Upper lobe of right lung (tissue), 1 donor: ENCODE data around the gene QSOX2. TPM values are rescaled to one million over a fixed set of nuclear protein-coding genes. Genes with fewer than 3 reads are reported as not detected.

ENCODE experiments used
- ATAC-seq: fragments of 200-7000 bp; cut with Tn5 transposase; one replicate; pipeline ENCODE4 v1.9.1; 2020; ENCODE audit warnings: mild to moderate bottlenecking, moderate library complexity
- DNase-seq: peaks from one replicate; pipeline ENCODE4 v3.0.0-alpha.2; 2020
- H3K27ac ChIP-seq: fragments of 200-600 bp; one replicate; pipeline ENCODE4 v1.8.0; 2022
- H3K27me3 ChIP-seq: fragments of 200-600 bp; one replicate; pipeline ENCODE4 v1.8.0; 2022; ENCODE audit warnings: mild to moderate bottlenecking
- H3K36me3 ChIP-seq: fragments of 200-600 bp; one replicate; pipeline ENCODE4 v1.8.0; 2022
- H3K4me1 ChIP-seq: fragments of 200-600 bp; one replicate; pipeline ENCODE4 v1.8.0; 2022
- H3K4me3 ChIP-seq: fragments of 200-600 bp; one replicate; pipeline ENCODE4 v1.8.0; 2022; ENCODE audit warnings: mild to moderate bottlenecking
- H3K9me3 ChIP-seq: fragments of 200-600 bp; one replicate; pipeline ENCODE4 v1.8.0; 2022
- intact Hi-C: fragments of 100-400 bp; cut with DNase I; formaldehyde crosslinking; loops from one replicate; pipeline ENCODE4 v1.11.0; 2022
- long read RNA-seq: library from polyadenylated mRNA; unstranded; transcript quantifications from one replicate; pipeline ENCODE4 v2.0.0, GENCODE V29; 2021
- total RNA-seq: library from RNA; stranded (reverse); fragmentation: NEBNext Ultra II Directional; extraction: Animal tissue kit (Norgen Biotek cat#: 25700); gene quantifications from one replicate; pipeline ENCODE4 v1.2.1, GENCODE V29; 2021
- TF ChIP-seq, protein P1 (sequence below): fragments of 200-600 bp; IDR thresholded peaks from one replicate; pipeline ENCODE4 v1.8.0; 2022; ENCODE audit warnings: antibody characterized with exemption
- donor health status: DM: no; HTN: yes; CAD: no; lungs with severe emphysema.

Gene QSOX2, protein sequence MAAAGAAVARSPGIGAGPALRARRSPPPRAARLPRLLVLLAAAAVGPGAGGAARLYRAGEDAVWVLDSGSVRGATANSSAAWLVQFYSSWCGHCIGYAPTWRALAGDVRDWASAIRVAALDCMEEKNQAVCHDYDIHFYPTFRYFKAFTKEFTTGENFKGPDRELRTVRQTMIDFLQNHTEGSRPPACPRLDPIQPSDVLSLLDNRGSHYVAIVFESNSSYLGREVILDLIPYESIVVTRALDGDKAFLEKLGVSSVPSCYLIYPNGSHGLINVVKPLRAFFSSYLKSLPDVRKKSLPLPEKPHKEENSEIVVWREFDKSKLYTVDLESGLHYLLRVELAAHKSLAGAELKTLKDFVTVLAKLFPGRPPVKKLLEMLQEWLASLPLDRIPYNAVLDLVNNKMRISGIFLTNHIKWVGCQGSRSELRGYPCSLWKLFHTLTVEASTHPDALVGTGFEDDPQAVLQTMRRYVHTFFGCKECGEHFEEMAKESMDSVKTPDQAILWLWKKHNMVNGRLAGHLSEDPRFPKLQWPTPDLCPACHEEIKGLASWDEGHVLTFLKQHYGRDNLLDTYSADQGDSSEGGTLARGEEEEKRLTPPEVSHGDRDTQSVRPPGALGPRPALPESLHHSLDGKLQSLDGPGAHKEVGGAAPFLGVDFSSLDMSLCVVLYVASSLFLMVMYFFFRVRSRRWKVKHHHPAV
- 13.1 TPM for total RNA-seq
- long read RNA-seq, full-length matches to known transcripts: 1 of 8 reads
- long read RNA-seq, partial matches to known transcripts: 1 of 8 reads
- long read RNA-seq, other reads (novel, unspliced or antisense): 6 of 8 reads

DNA sequence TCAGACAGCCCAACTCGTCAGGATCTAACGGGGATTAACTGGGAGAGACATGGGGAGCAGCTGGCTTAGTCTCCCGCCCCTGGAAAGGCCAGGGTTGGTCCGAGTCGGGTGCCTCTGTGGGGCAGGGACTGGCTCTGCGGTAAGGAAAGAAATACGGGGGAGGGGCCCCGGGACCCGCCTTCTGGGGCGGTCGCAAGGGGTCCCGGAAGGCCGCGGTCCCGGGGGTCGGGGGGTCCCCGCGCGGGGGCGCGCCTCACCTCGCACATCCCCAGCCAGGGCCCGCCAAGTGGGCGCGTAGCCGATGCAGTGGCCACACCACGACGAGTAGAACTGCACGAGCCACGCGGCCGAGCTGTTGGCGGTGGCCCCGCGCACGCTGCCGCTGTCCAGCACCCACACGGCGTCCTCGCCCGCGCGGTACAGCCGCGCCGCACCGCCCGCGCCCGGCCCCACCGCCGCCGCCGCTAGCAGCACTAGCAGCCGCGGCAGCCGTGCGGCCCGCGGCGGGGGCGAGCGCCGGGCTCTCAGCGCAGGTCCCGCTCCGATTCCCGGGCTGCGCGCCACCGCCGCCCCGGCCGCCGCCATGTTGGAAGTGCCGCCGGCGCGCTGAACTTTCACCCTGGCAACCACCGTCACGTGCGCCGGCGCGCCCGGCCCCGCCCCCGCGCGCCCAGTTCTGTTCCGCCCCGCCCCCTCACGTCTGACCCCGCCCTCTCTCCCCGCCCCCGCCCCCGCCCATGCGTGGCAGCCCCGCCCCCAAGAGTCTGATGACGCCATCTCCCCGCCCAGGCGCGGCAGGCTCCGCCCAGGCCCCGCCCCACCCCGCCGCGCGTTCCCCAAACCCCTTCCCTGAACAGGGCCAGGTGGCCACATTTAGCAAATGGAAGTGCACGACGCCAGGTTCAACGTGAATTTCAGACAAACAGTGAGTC is at the start of gene QSOX2:
TSS of gene QSOX2 (minus strand) at position 594 of the 932 bp plus-strand sequence. CDS start at position 585, 9 bp downstream.
- ATAC-seq (peak; percentile 93), DNase-seq (peak; percentile 92)
- TF ChIP-seq, protein P1, sequence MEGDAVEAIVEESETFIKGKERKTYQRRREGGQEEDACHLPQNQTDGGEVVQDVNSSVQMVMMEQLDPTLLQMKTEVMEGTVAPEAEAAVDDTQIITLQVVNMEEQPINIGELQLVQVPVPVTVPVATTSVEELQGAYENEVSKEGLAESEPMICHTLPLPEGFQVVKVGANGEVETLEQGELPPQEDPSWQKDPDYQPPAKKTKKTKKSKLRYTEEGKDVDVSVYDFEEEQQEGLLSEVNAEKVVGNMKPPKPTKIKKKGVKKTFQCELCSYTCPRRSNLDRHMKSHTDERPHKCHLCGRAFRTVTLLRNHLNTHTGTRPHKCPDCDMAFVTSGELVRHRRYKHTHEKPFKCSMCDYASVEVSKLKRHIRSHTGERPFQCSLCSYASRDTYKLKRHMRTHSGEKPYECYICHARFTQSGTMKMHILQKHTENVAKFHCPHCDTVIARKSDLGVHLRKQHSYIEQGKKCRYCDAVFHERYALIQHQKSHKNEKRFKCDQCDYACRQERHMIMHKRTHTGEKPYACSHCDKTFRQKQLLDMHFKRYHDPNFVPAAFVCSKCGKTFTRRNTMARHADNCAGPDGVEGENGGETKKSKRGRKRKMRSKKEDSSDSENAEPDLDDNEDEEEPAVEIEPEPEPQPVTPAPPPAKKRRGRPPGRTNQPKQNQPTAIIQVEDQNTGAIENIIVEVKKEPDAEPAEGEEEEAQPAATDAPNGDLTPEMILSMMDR: no peak
- H3K27ac ChIP-seq: no peak within 1 kb of the TSS
- intact Hi-C loops: no loop called here
- H3K36me3 ChIP-seq: no peaks in the 10 kb centered on the region
- H3K9me3 ChIP-seq: no peaks in the 10 kb centered on the region
- peak within 1 kb of the TSS; percentile 78 for H3K4me3 ChIP-seq
- no peaks in the 10 kb centered on the region for H3K27me3 ChIP-seq
- peaks cover 22% of the 10 kb centered on the region for H3K4me1 ChIP-seq

DNA sequence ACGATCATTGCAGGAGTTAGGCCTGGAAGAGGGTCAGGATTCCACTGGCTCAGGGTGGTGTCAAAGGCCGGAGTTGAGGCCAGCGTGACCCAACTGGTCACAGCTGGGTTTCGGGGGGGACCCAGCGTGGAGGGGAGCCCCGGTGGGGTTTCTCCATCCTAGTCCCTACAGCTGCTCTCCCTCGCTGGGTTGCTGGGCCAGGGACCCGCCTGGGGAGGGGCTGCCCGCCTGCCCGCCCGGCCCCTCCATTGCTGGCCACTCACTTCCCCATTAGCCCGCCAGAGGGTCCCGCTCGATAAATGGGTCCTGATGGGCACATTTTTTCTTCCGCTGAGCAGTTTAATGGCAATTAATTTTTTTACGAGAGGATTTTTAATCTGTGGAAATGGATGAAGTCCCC is 49.4 kb upstream of the QSOX2 start:
- Histone ChIP-seq H3K27me3 (no peaks in the 10 kb centered on the region), H3K9me3 (no peaks in the 10 kb centered on the region), H3K27ac (no peak overlapping the region), H3K4me3 (no peak overlapping the region), H3K36me3 (no peaks in the 10 kb centered on the region), H3K4me1 (no peaks in the 10 kb centered on the region)
- intact Hi-C loops: no loop called here
- DNase-seq (no peak), ATAC-seq (no peak)
- TF ChIP-seq, protein P1: no peak

DNA sequence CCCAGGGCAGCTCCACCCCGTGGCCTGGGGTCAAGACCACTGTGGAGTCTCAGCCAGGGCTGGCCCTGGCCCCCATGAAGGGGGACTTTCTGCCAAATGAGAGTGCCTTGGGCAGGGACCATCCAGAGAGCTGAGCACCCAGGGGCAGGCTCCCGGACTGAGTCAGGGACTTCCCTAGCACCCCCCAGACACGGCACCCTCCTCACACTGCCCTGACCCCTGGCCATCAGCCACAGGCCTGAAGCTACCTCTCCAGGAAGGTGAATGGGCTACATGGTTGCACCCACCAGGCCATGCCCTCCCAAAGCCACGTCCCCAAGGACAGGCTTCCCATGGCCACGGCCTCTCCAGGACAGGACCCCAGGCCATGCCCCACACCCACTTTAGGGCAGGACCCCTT is 48.8 kb upstream of the QSOX2 start:
- no peaks in the 10 kb centered on the region for H3K4me1 ChIP-seq
- no peak for DNase-seq

DNA sequence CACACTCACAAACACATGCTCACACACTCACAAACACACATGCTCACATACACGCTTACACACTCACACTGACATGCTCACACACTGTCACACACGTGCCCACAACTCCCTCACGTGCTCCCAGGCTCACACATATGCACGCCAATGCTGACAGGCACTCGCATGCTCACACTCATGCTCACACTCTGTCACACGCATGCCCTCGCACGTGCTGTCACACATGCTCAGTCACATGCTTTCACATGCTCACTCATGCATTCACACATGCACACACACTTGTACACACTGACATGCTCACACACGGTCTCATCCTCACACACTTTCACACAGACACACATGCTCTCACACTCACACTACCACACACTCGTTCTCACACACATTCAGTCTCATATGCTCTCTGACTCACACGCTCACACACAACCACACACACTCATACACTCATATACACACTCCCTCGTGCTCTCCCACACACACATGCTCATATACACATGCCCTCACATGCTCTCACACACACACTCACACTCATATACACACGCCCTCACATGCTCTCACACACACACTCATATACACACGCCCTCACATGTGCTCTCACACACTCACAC is 48.0 kb upstream of the QSOX2 start:
- no peak overlapping the region for H3K27ac ChIP-seq
- H3K4me3 ChIP-seq: no peak overlapping the region
- H3K27me3 ChIP-seq: no peaks in the 10 kb centered on the region
- ATAC-seq (no peak), DNase-seq (no peak)
- no peaks in the 10 kb centered on the region for H3K36me3 ChIP-seq
- no peaks in the 10 kb centered on the region for H3K9me3 ChIP-seq
- intact Hi-C loops: no loop called here
- TF ChIP-seq, protein P1: no peak
- H3K4me1 ChIP-seq: no peaks in the 10 kb centered on the region

More for the DNA sequence above, 48.8 kb upstream of the QSOX2 start:
- TF ChIP-seq, protein P1: no peak
- Histone ChIP-seq H3K4me3 (no peak overlapping the region), H3K9me3 (no peaks in the 10 kb centered on the region), H3K27ac (no peak overlapping the region), H3K36me3 (no peaks in the 10 kb centered on the region), H3K27me3 (no peaks in the 10 kb centered on the region)
- intact Hi-C loops: no loop called here
- ATAC-seq: no peak
